Cardiac fibroblast (primary cell): ENCODE measurements around the gene RASGRP2.

Source experiments
- DNase-seq, 2 donors: peaks; one replicate each; pipeline versions ENCODE4 v3.0.0 to v3.0.0-alpha.2; 2010; ENCODE audit warnings: low read depth in 2 of 2
- H3K4me3 ChIP-seq, 2 donors: replicated peaks in 1 of 2; 1 replicate in 1 of 2; 2 replicates in 1 of 2; pipeline ENCODE4 v1.5.1; 2011; ENCODE audit warnings: low read depth in 2 of 2, low read length in 2 of 2, mild to moderate bottlenecking in 2 of 2, moderate library complexity in 1 of 2
- CTCF ChIP-seq: IDR thresholded peaks from one replicate; pipeline ENCODE4 v1.5.1; 2011; ENCODE audit warnings: low read depth, mild to moderate bottlenecking, low read length, inconsistent platforms

The RASGRP2 gene

GRCh38 chr11:64788321-64789215, 44.6 kb upstream of the RASGRP2 start:
- no peak for TF ChIP-seq CTCF
- DNase-seq: no peak
- H3K4me3 ChIP-seq: no peak overlapping the region

- TF ChIP-seq CTCF: peak; percentile 94
- peak; percentile 66 to 68 for DNase-seq
- no peak overlapping the region for H3K4me3 ChIP-seq
Measured at GRCh38 chr11:64787526-64788320, 43.8 kb upstream of the RASGRP2 start.

DNA sequence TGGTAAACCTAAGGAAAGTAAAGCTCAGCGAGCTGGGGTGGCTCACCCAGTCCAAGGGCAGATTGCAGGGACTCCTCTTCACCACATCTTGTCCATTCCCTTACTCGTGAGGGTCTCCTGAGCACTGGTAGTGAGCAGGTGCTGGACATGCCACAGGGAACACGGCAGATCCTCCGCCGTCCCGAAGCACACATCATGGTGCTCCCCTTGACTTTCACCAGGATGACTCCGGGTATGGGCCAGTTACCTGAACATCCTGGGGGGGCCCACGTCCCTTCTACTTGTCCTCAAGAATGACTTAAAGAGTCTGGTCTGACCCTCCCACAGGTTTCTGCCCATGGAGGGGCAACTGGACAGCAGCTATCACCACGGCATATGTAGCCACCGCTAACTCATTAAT, 42.4 kb upstream of the RASGRP2 start:
- H3K4me3 ChIP-seq: no peak overlapping the region
- no peak for TF ChIP-seq CTCF
- DNase-seq: no peak

DNA sequence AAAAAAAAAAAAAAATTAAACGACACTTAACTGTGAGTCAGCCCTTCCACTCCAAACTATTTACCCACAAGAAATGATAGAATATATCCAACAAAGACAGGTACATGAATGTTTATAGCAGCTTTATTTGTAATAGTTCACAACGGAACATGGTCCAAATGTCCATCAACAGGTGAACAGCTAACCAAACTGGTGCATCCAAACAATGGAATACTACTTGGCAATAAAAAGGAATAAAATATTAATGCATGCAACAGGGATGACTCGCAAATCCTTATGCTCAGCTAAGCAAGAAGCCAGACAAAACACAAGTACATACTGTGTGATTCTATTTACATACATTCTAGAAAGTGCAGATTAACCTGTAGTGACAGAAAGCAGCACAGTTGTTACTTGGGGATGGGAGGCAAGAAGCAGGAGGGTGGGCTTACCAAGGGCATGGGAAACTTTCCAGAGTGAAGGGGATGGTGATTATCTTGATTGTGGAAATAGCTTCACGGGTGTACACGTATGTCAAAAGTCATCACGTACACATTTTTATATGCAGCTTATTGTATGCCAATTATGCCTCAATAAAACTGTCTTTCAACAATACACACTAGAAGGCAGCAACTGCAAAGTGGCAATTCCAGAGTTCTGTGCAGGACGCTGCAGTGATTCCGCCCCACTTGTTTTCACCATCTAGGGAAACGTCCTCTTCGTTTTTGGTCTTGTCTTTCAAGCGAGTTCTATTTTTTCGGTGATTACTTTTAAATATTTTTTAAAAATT, 41.1 kb upstream of the RASGRP2 start:
- no peak overlapping the region for H3K4me3 ChIP-seq
- no peak for TF ChIP-seq CTCF
- no peak for DNase-seq

- TF ChIP-seq CTCF: no peak
- peak; percentile 100 for DNase-seq
- H3K4me3 ChIP-seq: peak within 1 kb of the TSS; percentile 65 to 87
Measured at GRCh38 chr11:64778473-64779298, 34.7 kb upstream of the RASGRP2 start, which contains the start of gene SF1. SF1 (minus strand) TSS chr11:64778542; CDS start chr11:64778392, 150 bp downstream.

GRCh38 chr11:64778223-64778472, 34.2 kb upstream of the RASGRP2 start:
- no peak for TF ChIP-seq CTCF
- H3K4me3 ChIP-seq: peak overlapping the region; percentile 65 to 87
- no peak for DNase-seq
